ENCODE results near the gene IRF9.

- TF ChIP-seq CTCF (IDR thresholded peaks at IDR 0.05 in 8 of 11, conservative IDR thresholded peaks at IDR 0.05 in 3 of 11) (no peak), POLR2A (IDR thresholded peaks at IDR 0.05) (no peak), POLR2AphosphoS5 (IDR thresholded peaks at IDR 0.05) (no peak)
Observed at GRCh38 chr14:24178399-24179178, 17.5 kb downstream of the IRF9 start.

All from spleen (tissue), 7 donors.